Mesothelial cell of epicardium (in vitro differentiated cells): ENCODE data around the gene SPHK2. TPM values are rescaled to one million over a fixed set of nuclear protein-coding genes. Genes with fewer than 3 reads are reported as not detected.

ENCODE experiments used
- DNase-seq, 2 experiments: peaks; one replicate each; pipeline ENCODE4 v3.0.0; 2021; ENCODE audit warnings: low spot score in 2 of 2; ENCODE audit not compliant: unreplicated experiment in 2 of 2
- H3K27ac Mint-ChIP-seq: 2 replicates; pipeline ENCODE4 v1.8.0; 2021; ENCODE audit warnings: mixed read lengths
- H3K27me3 Mint-ChIP-seq: 2 replicates; pipeline ENCODE4 v1.8.0; 2021; ENCODE audit warnings: low read depth, mixed read lengths
- H3K36me3 Mint-ChIP-seq: 2 replicates; pipeline ENCODE4 v1.8.0; 2021; ENCODE audit warnings: mixed read lengths
- H3K4me1 Mint-ChIP-seq: 2 replicates; pipeline ENCODE4 v1.8.0; 2021; ENCODE audit warnings: mixed read lengths
- H3K4me3 Mint-ChIP-seq: 2 replicates; pipeline ENCODE4 v1.8.0; 2021; ENCODE audit warnings: mild to moderate bottlenecking, moderate library complexity, mixed read lengths
- H3K9me3 Mint-ChIP-seq: 2 replicates; pipeline ENCODE4 v1.8.0; 2021; ENCODE audit warnings: mixed read lengths
- CTCF ChIP-seq: fragments of 200-600 bp; sonication (generic); IDR thresholded peaks from one replicate; pipeline ENCODE4 v1.5.0; 2021; ENCODE audit warnings: antibody characterized with exemption; ENCODE audit not compliant: unreplicated experiment
- total RNA-seq: library from RNA; stranded (reverse); gene quantifications from 3 replicates; pipeline ENCODE4 v1.2.1, GENCODE V29; 2021

SPHK2 gene
- total RNA-seq, 1 donor from 2014 or later: 27.7 TPM

DNA sequence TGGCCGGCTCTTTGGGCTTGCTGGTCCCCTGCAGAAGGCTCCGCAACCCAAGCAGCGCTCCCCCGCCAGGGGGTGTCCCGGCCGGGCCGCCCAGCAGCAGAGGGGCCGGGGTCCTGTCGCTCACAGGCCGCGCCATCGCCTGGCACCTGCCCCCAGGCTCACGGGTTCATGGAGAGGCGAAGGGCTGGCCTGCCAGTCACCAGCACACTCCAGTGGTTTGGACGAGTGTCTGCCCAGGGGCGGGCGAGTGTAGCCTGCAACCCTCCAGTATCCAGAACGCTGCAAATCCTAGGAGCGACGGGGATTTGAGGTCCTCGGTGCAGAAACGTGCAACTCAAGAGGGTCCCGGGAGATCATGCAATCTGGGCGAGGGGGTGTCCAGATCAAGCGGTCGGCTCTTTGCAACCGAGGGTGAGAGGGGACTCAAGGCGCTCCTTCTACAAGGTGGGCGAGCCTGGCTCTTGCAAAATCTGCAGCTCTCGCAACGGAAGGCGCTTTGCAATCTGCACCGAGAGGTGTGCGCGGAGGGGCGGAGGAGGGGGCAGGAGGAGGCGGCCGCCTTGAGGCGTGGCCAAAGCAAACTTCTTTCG, 17.6 kb downstream of the SPHK2 start, which contains the start of gene DBP:
DBP (minus strand) TSS at position 521 of the 590 bp plus-strand sequence; CDS start at position 136, 385 bp downstream.
- Mint-ChIP-seq H3K9me3 (no peaks in the 10 kb centered on the region), H3K27me3 (no peaks in the 10 kb centered on the region), H3K4me3 (peak within 1 kb of the TSS; percentile 94), H3K4me1 (peaks cover 32% of the 10 kb centered on the region), H3K36me3 (peaks cover 18% of the 10 kb centered on the region), H3K27ac (peak within 1 kb of the TSS; percentile 98)
- DNase-seq: peak in 1 of 2 experiments; percentile 53
- TF ChIP-seq CTCF: no peak

GRCh38 chr19:48637449-48637947, 18.2 kb downstream of the SPHK2 start:
- H3K27me3 Mint-ChIP-seq: no peaks in the 10 kb centered on the region
- peak; percentile 96 to 97 for DNase-seq
- H3K27ac Mint-ChIP-seq: peak overlapping the region; percentile 98
- TF ChIP-seq CTCF: no peak
- peaks cover 32% of the 10 kb centered on the region for H3K4me1 Mint-ChIP-seq
- no peaks in the 10 kb centered on the region for H3K9me3 Mint-ChIP-seq
- H3K4me3 Mint-ChIP-seq: peak overlapping the region; percentile 94
- peaks cover 18% of the 10 kb centered on the region for H3K36me3 Mint-ChIP-seq

GRCh38 chr19:48637948-48638830, 18.9 kb downstream of the SPHK2 start:
- peak overlapping the region; percentile 98 for H3K27ac Mint-ChIP-seq
- H3K36me3 Mint-ChIP-seq: peaks cover 18% of the 10 kb centered on the region
- no peak for TF ChIP-seq CTCF
- peaks cover 32% of the 10 kb centered on the region for H3K4me1 Mint-ChIP-seq
- H3K9me3 Mint-ChIP-seq: no peaks in the 10 kb centered on the region
- DNase-seq: peak; percentile 67 to 76
- peak overlapping the region; percentile 94 for H3K4me3 Mint-ChIP-seq
- H3K27me3 Mint-ChIP-seq: no peaks in the 10 kb centered on the region

DNA sequence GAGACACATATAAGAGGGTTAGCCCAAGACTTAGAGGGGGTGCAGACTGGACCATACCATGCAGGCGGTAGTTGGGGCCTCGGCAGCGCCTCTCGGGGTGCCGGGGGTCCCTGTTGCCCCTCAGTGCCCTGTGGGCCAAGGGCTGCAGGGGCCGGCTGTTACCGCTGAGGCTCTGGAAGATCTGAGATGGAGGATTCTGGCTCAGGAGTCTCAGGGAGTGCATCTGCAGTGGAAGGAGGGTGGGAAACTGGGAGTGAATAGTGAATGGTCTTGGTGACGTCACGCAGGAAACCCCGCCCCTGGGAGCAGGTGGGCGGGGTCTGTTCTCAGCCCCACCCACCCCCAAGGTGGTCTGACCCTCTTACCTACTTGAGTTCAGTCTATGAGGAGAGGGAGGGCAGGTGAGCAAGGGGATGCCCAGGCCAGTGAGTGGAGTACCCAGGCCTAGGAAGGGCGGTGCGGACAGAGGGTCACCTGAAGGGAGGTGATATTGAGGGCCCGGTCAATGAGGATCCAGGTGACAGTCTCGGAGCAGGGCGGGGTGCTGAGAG, 19.6 kb downstream of the SPHK2 start:
- H3K4me3 Mint-ChIP-seq: no peak overlapping the region
- H3K9me3 Mint-ChIP-seq: no peaks in the 10 kb centered on the region
- peaks cover 31% of the 10 kb centered on the region for H3K4me1 Mint-ChIP-seq
- DNase-seq: no peak
- peaks cover 18% of the 10 kb centered on the region for H3K36me3 Mint-ChIP-seq
- H3K27me3 Mint-ChIP-seq: no peaks in the 10 kb centered on the region
- no peak for TF ChIP-seq CTCF
- peak overlapping the region; percentile 98 for H3K27ac Mint-ChIP-seq

DNA sequence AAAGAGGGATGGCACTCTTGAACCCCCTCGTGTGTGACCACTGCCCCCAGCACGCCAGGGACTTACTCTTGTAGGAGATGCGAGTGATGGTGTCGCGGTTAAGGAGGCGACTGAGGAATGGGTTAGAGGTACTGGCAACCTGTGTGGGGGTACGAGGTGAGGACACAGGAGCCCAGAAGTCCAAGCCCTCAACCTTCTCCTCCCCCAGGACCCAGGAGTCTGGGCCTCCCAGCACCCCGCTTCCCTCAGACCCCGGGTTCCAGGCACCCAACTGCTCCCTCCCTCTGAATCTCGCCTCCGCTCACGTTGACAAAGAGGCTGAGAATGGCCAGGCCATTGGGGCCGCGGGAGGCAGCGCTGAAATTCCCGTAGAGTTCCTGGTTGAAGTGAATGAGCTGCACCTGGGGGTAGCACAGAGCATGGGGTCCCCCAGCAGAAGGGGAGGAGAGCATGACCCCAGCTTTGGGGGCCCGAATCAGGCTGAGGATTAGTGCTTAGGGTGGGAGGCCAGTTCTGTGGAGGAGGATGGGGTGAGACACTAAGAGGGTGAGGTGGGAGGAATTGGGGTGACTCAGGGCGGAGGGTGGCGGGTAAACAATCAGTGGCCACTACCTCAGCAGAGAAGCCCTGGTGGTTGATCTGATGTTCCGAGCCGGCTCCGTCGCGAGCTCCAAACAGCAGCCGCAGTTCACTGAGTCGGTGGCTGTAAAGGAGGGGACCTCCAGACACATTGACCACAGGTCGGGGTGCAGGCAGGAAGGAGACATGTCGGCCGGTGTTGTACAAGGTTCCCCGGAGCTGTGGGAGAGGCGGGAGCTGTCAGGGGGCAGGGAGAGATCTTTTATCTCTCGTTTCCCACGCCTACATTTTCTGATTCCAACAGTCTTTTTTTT, 20.4 kb downstream of the SPHK2 start:
- Mint-ChIP-seq H3K36me3 (peaks cover 18% of the 10 kb centered on the region), H3K27me3 (no peaks in the 10 kb centered on the region), H3K4me1 (peaks cover 30% of the 10 kb centered on the region), H3K27ac (no peak overlapping the region), H3K9me3 (no peaks in the 10 kb centered on the region), H3K4me3 (no peak overlapping the region)
- DNase-seq: no peak
- no peak for TF ChIP-seq CTCF
